Ecto neural progenitor cell (in vitro differentiated cells): ENCODE data around the gene DEFB132.

ENCODE experiments used
- DNase-seq: peaks from one replicate; pipeline ENCODE4 v3.0.0-alpha.2; 2018; ENCODE audit warnings: low spot score

Gene DEFB132

DNA sequence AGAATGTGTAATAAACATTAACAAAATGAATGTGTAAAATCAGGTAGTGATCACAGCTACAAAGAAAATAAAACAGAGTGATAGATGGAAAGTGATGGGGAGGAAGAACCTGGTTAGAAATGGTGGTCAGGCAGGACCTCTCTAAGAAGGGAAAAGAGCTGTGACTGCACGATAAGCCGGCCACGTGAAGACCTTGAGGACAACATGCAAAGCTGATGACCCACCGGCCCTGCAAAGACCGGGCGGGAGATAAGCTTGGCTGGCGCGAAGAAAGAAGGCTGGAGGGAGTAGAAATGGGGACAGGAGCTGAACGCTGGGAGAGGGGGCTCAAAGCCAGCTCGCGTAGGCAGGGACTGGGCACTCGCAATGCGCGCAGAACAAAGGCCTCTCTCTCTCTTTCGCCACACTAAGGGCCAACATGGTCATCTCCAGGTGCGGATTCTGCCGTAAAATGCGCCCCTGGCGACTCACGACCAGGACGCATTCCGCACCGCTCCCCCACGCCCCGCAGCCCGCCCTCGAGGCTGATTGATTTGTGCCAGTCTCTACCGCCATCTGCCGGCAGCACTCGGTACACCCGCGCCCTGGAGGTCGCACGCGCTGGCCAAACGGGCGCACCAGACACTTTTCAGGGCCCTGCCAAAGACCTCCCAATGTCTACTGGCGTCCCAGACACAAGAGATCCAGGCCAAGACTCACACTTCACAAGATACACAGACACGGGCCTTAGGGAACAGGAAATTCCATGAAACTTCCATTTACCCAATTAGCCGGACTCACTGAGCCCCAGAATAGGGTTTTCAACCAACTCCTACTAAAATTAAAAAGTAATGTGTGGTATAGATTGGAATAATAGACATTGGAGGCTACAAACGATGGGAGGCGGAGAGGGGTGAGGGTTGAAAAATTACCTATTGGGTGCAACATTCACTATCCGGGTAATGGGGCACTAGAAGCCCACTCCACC, 9.4 kb downstream of the DEFB132 start:
- peak; percentile 97 for DNase-seq

GRCh38 chr20:270517-270916, 13.0 kb downstream of the DEFB132 start:
- DNase-seq: no peak

DNA sequence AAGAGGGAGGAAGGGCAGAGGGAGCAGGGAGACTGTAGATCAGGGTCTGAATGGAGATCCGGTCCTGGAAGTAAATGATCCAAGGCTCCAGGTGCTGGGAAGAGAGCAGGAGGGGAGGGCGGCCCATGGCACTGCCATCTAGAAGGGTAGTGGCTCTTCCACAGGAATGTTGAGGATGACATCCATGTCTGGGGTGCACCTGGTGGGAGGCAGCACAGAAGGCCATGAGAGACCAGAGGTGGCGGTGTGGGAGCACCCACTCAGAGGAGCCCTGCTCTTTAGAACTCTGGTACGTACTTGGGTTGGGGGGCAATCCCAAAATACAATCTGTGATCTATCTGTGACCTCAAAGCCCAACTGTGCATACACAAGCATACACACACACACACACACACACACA, 13.5 kb downstream of the DEFB132 start:
- no peak for DNase-seq

DNA sequence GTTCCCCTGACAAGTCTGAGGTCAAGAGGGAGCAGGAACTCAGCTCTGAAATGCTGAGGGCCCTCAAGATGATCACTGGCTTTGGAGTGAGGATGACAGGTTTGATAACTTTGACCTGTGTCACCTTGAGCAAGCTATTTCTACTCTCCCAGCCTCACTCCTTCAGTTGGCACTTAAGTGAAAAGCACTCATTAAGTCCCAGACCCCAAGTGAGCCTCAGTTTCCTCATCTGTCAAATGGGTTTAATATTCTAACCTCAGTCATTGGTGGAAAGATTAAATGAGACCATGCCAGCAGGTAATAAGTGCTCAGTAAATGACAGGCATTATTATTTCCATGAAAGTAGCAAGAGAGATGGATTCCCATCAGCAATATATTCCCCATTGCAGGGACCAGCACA, 14.0 kb downstream of the DEFB132 start:
- no peak for DNase-seq

DNA sequence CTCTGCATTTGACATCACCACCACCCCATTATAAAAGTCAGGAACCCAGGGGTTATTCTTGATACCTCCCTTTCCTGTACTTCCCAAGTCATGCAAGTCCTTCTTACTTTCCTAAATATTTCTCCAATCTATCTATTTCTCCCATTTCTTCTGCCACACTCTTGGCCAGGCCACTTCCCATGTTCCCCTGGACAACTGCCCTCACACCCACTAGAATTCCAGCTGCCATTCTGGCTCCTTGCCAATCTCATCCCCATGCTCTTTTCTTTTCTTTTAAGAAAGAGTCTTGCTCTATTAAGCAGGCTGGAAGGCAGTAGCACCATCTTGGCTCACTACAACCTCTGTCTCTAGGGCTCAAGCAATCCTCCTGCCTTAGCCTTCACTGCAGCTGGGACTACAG, 15.2 kb downstream of the DEFB132 start:
- DNase-seq: no peak

GRCh38 chr20:273884-274283, 16.4 kb downstream of the DEFB132 start:
- no peak for DNase-seq

- DNase-seq: peak; percentile 10
Measured at GRCh38 chr20:275791-276190, 18.3 kb downstream of the DEFB132 start.

DNA sequence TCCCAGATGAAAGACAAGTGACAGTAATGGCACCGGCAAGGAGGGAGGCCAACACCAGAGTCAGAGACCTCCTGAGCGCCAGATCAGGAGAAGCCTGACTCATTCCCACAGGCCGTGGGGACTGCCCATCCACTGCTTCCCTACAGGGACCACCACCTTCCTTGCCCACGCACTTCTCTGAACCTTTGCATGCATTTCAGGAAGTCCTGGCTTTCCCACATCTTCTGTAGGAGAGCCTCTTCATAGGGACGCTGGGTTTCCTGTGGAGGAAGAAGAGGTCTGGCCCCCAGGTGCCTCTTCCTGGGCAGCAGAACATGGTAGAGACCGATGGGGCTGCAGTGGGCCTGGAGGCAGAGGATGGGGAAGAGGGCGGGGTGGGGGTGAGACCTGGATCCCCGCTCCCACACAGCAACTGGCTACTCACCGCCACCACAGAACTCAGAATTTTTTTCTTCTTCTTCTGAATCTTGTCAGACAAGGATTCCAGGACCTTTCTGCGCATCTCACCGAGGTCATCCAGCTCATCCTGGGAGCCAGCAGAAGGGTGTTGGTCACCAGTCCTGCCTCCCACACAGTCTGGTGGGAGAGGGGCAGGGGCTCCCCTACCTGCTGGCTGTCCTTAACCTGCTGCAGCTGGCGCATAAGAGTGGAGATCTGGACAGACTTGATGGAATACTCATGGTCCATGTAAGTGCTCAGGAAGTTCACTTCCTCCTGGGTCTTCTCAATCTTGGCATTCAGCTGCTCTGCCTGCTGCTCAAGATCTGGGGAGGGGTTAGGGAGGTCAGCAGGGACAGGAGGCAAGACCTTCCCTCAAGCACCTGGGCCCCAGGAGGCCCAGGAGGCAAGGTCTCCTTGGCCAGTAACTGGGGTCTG, 19.3 kb downstream of the DEFB132 start:
- peak; percentile 29 for DNase-seq

GRCh38 chr20:277496-277781, 19.9 kb downstream of the DEFB132 start:
- DNase-seq: no peak

- DNase-seq: no peak
Measured at GRCh38 chr20:278181-278580, 20.7 kb downstream of the DEFB132 start.

- DNase-seq: peak; percentile 55
Measured at GRCh38 chr20:278607-279571, 21.4 kb downstream of the DEFB132 start.

GRCh38 chr20:284172-284571, 26.6 kb downstream of the DEFB132 start:
- no peak for DNase-seq

DNA sequence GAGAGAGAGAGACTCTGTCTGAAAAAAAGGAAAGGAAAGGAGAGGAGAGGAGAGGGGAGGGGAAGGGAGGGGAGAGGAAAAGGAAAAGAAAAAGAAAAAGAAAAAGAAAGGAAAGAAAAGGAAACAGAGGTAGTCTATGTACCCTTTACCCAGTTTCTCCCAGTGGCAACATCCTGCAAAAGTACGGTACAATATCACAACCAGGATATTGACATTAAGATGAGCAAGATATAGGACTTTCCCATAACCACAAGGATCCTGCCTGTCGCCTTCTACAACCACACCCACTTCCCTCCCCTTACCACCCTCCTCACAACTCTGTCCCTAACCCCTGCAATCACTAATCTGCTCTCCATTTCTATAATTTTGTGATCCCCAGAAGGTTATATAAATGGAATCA, 29.0 kb downstream of the DEFB132 start:
- no peak for DNase-seq

GRCh38 chr20:288956-289692, 31.6 kb downstream of the DEFB132 start:
- DNase-seq: no peak

DNA sequence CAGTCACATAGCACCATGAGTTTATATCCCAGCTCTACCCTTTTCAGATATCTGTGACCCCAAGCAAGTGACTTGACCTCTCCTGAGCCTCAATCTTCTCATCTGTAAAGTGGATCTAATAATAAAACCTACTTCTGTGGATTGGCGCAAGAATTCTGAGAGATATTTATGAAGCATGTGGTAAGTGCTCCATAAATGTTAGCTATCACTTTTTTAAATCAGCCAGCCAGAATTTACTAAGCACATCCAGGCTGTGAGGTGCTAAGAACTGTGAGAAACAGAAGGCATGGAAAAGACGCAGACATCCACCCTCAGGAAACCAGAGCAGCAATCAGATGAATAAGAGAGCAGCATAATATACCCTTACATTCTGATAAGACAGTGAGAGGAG, 32.2 kb downstream of the DEFB132 start:
- no peak for DNase-seq

GRCh38 chr20:290084-290831, 32.7 kb downstream of the DEFB132 start, which contains the start of gene C20orf96:
Gene C20orf96 (minus strand): TSS chr20:290750. CDS start chr20:290610, 140 bp downstream.
- peak; percentile 92 for DNase-seq

DNA sequence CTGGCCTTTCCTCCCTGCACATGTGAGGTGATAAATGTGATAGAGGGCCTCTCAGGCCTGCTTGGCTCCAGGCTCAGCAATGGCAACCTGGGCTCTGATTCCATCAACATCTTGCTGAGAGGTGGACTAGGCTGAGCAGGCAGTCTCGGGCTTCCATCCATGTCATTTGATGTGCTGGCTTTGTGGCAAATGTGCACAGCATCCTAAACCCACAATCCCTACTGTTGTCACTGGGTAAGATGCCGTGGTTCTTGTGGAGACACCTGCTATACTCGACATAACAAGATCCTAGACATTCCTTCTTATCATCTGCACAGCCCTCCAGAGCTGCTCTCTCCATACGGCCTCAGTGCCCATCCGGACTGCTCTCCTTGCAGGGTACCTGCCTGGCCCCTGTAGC, 37.1 kb downstream of the DEFB132 start:
- DNase-seq: no peak

GRCh38 chr20:295804-296203, 38.3 kb downstream of the DEFB132 start:
- no peak for DNase-seq

- peak; percentile 90 for DNase-seq
Measured at GRCh38 chr20:297098-297924, 39.8 kb downstream of the DEFB132 start, which contains the start of gene ZCCHC3. Gene ZCCHC3 (plus strand): TSS chr20:297570. CDS start chr20:297587, 17 bp downstream.
